DMS53 (cell line): ENCODE data around the gene MACF1.
A peak's percentile ranks its signal among the peaks of the same experiment; 100 is the strongest.
"Not testable (repeated sequence)": the region's sequence is repeated elsewhere in the genome, so short reads cannot be mapped to it uniquely, and the experiment has no call there.

Experiments used
- DNase-seq: peaks from one replicate; lab custom pipeline; 2025; lab: John Stamatoyannopoulos, UW

The MACF1 gene

GRCh38 chr1:39181311-39181710, 23.2 kb upstream of the MACF1 start:
- DNase-seq: no peak

GRCh38 chr1:39182804-39183203, 21.7 kb upstream of the MACF1 start:
- DNase-seq: no peak

GRCh38 chr1:39183503-39184353, 20.8 kb upstream of the MACF1 start:
- peak; percentile 97 for DNase-seq

- DNase-seq: peak; percentile 42
Observed at GRCh38 chr1:39184354-39184818, 20.1 kb upstream of the MACF1 start.

GRCh38 chr1:39187275-39188046, 17.0 kb upstream of the MACF1 start:
- DNase-seq: peak; percentile 61

- peak; percentile 41 for DNase-seq
Observed at GRCh38 chr1:39189592-39190041, 14.9 kb upstream of the MACF1 start.

- no peak for DNase-seq
Observed at GRCh38 chr1:39190096-39190495, 14.4 kb upstream of the MACF1 start.

- no peak for DNase-seq
Observed at GRCh38 chr1:39194398-39195051, 10.0 kb upstream of the MACF1 start.

GRCh38 chr1:39195166-39196111, 9.1 kb upstream of the MACF1 start:
- no peak for DNase-seq

- no peak for DNase-seq
Observed at GRCh38 chr1:39196244-39197215, 8.0 kb upstream of the MACF1 start.

GRCh38 chr1:39199593-39199992, 4.9 kb upstream of the MACF1 start:
- no peak for DNase-seq

- DNase-seq: no peak
Observed at GRCh38 chr1:39205102-39205780, 746 bp downstream of the MACF1 start.

- no peak for DNase-seq
Observed at GRCh38 chr1:39205781-39206464, 1.4 kb downstream of the MACF1 start.

- DNase-seq: not testable (repeated sequence)
Observed at GRCh38 chr1:39208360-39208759, 3.9 kb downstream of the MACF1 start.

GRCh38 chr1:39210649-39211048, 6.2 kb downstream of the MACF1 start:
- no peak for DNase-seq

- no peak for DNase-seq
Observed at GRCh38 chr1:39212499-39212898, 8.0 kb downstream of the MACF1 start.

GRCh38 chr1:39213511-39214002, 9.1 kb downstream of the MACF1 start:
- no peak for DNase-seq

- DNase-seq: no peak
Observed at GRCh38 chr1:39214021-39214713, 9.7 kb downstream of the MACF1 start.
